Measurements from ENCODE around the gene PRDM15.

PRDM15 gene, protein sequence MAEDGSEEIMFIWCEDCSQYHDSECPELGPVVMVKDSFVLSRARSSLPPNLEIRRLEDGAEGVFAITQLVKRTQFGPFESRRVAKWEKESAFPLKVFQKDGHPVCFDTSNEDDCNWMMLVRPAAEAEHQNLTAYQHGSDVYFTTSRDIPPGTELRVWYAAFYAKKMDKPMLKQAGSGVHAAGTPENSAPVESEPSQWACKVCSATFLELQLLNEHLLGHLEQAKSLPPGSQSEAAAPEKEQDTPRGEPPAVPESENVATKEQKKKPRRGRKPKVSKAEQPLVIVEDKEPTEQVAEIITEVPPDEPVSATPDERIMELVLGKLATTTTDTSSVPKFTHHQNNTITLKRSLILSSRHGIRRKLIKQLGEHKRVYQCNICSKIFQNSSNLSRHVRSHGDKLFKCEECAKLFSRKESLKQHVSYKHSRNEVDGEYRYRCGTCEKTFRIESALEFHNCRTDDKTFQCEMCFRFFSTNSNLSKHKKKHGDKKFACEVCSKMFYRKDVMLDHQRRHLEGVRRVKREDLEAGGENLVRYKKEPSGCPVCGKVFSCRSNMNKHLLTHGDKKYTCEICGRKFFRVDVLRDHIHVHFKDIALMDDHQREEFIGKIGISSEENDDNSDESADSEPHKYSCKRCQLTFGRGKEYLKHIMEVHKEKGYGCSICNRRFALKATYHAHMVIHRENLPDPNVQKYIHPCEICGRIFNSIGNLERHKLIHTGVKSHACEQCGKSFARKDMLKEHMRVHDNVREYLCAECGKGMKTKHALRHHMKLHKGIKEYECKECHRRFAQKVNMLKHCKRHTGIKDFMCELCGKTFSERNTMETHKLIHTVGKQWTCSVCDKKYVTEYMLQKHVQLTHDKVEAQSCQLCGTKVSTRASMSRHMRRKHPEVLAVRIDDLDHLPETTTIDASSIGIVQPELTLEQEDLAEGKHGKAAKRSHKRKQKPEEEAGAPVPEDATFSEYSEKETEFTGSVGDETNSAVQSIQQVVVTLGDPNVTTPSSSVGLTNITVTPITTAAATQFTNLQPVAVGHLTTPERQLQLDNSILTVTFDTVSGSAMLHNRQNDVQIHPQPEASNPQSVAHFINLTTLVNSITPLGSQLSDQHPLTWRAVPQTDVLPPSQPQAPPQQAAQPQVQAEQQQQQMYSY

GRCh38 chr21:41879190-41879998 is at the start of gene PRDM15:
TSS of gene PRDM15 (minus strand) at chr21:41879344. CDS start at chr21:41860363, 18,981 bp downstream.
- peak; percentile 74 for DNase-seq (ENCODE audit: low read depth)

GRCh38 chr21:41928621-41929220 is 49.6 kb upstream of the PRDM15 start:
- DNase-seq (ENCODE audit: low read depth) = peak; percentile 88

DNA sequence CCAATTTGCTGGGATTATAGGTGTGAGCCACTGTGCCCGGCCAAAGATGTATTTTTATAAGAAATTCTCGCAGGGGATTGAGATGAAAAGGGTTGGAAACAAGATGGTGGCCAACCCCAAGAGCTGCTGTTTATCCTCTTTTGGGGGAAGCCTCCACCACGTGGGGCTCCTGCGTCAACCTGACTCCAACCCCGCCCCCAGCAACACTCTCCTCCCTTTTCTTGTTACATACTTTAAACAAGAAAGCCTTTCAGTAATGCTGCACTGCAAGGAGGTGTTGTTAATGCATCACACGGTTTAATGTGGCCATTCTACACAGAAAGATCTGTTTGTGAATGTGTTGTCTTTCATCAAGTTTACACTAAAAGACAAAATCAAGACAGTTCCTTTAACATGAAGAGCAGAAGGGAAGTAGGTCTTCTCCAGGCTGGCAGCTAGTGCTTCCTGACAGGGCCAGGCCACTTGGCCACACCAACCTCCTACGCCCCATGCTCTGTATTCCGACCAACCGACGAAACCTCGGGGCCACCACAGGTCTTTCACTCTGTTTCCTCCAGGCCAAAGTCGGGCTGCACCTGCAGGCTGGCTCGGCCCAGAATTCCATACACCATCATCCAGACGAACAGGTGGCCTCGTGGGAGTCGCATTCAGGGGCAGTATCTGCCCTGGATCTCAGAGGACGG is 48.7 kb upstream of the PRDM15 start:
- peak; percentile 69 for DNase-seq (ENCODE audit: low read depth)

DNA sequence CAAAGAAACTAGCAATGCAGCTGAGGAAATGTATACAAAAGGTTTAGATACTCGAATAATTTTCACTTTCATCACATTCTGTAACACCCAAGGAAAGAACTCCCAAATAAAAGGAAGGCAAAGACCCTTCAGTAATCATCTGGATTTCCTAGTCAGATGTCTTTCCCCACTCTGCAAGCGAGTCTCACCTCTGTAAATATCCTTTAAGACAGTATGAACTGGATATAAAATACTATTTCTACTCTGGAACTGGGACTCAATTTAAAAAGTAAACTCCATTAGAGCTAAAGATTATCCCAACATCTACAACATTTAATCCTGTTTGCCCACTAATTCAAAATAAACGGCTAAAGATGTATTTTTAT is 47.6 kb upstream of the PRDM15 start:
- DNase-seq (ENCODE audit: low read depth) = no peak

GRCh38 chr21:41926117-41926806 is 47.1 kb upstream of the PRDM15 start:
- no peak for DNase-seq (ENCODE audit: low read depth)

- DNase-seq (ENCODE audit: low read depth) = no peak
Observed at GRCh38 chr21:41925767-41926116, 46.6 kb upstream of the PRDM15 start.

GRCh38 chr21:41924368-41924754 is 45.2 kb upstream of the PRDM15 start:
- DNase-seq (ENCODE audit: low read depth) = no peak

DNA sequence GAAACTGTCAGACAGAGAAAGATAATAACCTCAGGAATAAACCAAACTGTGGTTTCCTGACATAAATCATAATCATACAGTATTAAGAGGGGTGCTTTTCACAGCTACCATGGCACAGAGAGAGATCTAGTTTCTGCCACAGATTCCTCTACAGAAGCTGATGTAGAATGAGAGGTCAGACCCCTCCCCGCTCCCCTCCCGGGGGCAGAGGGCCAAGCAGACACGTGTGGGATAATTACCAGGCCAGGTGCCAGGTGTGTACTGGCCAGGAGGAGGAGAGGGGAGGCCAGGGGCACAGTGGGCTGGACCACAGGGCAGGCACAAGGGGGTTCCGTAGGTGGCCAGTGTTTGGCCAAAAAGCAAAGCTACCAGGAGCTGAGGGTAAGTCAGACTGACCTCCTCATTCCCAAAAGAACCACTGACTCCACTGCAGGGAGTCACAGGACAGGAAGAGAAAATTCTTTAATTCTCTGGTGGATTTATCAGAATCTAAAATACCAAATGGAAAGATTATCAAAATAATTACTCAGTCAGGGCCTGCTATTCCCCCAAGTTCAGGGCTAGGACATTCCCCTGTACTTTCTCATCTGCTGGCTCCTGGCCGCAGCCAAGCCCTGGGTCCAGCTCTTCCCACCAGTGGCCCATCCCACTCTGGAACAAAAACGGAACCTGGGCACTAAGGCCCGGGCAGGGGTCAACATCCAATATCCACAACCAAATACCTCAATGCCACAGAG is 44.7 kb upstream of the PRDM15 start:
- DNase-seq (ENCODE audit: low read depth) = no peak

- DNase-seq (ENCODE audit: low read depth) = no peak
Observed at GRCh38 chr21:41923186-41923585, 44.0 kb upstream of the PRDM15 start.

GRCh38 chr21:41921021-41921420 is 41.9 kb upstream of the PRDM15 start:
- DNase-seq (ENCODE audit: low read depth) = no peak

DNA sequence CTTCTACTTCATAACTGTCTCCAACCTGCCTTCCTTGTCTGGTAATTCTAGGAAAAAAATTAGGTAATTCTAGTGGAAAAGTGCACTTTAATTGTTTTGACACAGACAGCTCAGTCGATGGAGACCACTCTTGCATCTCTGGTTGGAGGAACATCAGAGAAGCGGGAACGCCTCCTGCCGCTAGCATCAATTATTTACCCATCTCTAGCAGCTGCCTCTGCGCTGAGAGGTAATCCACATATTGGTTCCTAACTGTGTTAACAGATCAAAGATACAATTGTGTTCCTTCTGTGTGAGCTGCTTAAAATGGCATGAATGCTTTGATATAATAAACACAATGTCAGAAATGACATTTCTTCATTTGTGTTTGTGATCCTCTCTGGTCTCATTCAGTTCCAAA is 41.3 kb upstream of the PRDM15 start:
- DNase-seq (ENCODE audit: low read depth) = no peak

DNA sequence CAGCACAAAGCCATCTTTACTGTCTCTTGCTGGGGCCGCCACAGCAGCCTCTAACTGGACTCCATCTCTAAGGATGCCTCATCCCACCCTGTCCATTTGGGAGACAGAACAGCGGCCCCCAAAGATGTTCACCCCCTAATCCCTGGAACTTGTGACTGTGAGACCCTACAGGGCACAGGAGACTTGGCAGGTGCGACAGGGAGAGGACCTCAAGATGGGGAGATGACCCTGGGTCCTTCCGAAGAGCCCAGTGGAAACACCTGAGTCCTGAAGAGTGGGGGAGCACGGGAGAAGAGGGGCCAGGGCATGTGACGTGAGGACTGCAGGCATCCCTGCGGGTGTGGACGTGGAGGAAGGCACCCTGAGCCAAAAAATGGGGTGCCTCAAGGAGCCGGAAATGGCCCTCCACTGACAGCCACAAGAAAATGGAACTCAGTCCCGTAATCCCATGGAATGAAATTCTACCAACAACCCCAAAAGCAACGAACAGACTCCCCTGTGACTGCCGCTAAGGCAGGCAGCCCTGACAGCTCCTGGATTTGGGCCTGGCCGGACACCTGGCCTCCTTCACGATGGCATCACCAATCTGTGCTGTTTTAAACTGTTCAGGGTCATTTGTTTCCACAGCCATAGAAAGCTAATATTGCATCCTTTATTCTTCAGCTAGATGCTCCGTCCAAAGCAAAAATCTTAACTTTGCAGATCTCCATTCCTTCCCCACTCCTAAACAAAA is 40.7 kb upstream of the PRDM15 start:
- no peak for DNase-seq (ENCODE audit: low read depth)

DNA sequence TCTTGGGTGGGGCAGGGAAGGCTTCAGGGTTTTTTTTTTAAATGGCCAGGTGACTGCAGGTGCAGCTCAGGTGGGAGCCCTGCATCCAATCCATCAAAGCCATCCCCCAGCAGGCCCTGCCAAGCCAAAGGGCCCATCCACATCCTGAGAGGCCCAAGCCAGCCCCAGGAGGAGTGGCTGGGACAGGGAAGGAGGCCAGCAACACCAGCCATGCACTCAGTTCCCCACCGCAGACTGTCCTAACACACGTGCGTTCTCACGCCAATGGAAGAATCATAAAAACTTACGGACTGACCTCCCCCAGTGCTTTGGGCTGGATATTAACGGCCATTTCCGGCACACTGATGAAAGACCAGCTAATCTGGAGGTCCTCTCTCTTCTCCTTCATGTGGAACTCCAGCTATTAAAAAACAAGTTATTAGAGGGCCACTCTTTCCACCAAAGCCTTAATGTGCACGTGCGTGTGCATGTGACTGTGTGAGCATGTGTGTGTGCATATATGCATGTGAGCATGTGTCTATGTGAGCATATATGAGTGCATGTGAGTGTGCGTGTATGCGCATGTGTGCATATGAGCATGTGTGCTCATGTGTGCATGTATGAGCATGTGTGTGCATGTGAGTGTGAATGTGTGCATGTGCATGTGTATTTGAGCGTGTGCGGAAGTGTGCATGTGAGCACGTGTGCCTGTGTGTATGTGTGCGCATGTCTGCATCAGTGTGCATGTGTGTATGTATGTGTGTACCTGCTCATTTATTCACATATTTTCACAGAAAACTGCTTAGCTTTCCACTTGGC is 39.6 kb upstream of the PRDM15 start:
- no peak for DNase-seq (ENCODE audit: low read depth)

GRCh38 chr21:41917531-41917930 is 38.4 kb upstream of the PRDM15 start:
- DNase-seq (ENCODE audit: low read depth) = no peak

GRCh38 chr21:41916888-41917433 is 37.8 kb upstream of the PRDM15 start:
- no peak for DNase-seq (ENCODE audit: low read depth)

DNA sequence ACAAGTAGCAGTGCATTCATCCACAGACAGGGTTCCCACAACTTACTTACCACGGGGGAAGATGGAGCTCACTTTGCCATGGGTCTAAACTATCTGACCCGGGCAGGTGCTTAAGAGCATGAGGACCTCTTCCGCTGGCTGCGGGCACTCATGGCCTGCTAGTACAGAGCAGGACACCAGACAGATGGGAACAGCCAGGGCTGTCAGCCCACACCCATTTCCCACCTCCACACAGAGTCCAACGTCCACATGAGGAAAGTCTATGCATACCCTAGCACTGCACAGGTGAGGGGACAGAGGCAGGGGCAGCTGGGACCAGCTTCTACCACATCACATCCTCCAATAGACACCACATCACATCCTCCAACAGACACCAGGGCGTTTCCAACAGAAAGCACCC is 35.8 kb upstream of the PRDM15 start:
- no peak for DNase-seq (ENCODE audit: low read depth)

GRCh38 chr21:41914358-41914757 is 35.2 kb upstream of the PRDM15 start:
- DNase-seq (ENCODE audit: low read depth) = no peak

DNA sequence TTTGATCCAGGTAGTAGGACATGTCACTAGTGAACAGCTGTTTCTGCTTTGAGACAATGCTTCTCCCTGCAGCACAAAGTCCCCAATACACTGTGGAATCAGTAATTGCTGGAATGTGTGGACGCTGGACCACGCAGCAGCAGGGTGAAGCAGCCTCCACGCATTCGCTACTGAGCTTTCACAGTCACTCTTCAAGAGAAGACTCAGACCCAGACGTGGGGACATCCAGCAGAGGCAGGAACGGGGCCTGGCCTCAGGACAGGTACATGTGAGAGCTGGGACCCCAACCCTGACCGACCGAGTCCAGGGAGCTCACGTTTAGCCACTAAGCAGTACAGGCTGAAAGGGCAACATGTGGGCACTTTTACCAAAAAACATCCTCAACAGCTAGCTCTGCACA is 34.1 kb upstream of the PRDM15 start:
- no peak for DNase-seq (ENCODE audit: low read depth)
